ENCODE measurements around the gene TMC2. TPM values are rescaled to one million over a fixed set of nuclear protein-coding genes. Genes with fewer than 3 reads are reported as not detected.

TMC2 gene
- polyA plus RNA-seq, 4 donors = 0.09 to 0.44 (median 0.13) TPM

Other genes with a start within 250 kb of the TMC2 start
- under 1 TPM; 0.08 to 0.70 (median 0.50) TPM for gene TGM3, start 240.6 kb upstream of the TMC2 start, polyA plus RNA-seq (ENCODE audit: insufficient read length in 4 of 4)
- not detected for gene TGM6, start 155.7 kb upstream of the TMC2 start, polyA plus RNA-seq (ENCODE audit: insufficient read length in 4 of 4)
- gene SNRPB, start 65.8 kb upstream of the TMC2 start, polyA plus RNA-seq (ENCODE audit: insufficient read length in 4 of 4) = 100 to 1,000 TPM in 3 of 4 donors, 10 to 100 TPM in 1; 84.1 to 171 (median 130) TPM
- gene ZNF343, start 27.7 kb upstream of the TMC2 start, polyA plus RNA-seq (ENCODE audit: insufficient read length in 4 of 4) = 10 to 100 TPM; 11.0 to 20.7 (median 15.7) TPM
- gene NOP56, start 116.1 kb downstream of the TMC2 start, polyA plus RNA-seq (ENCODE audit: insufficient read length in 4 of 4) = 100 to 1,000 TPM; 189 to 272 (median 243) TPM
- 100 to 1,000 TPM in 3 of 4 donors, 10 to 100 TPM in 1; 85.5 to 144 (median 124) TPM for gene IDH3B, start 127.6 kb downstream of the TMC2 start, polyA plus RNA-seq (ENCODE audit: insufficient read length in 4 of 4)
- gene EBF4, start 156.2 kb downstream of the TMC2 start, polyA plus RNA-seq (ENCODE audit: insufficient read length in 4 of 4) = 10 to 100 TPM; 27.5 to 44.5 (median 29.6) TPM